HCT116 (cell line): Measurements from ENCODE around the gene RANBP3L. TPM values are rescaled to one million over a fixed set of nuclear protein-coding genes. Genes with fewer than 3 reads are reported as not detected.

Experiments
- ATAC-seq: fragments of 200-7000 bp; cut with Tn5 transposase; 2 replicates; pipeline ENCODE4 v1.9.1; 2020; ENCODE audit warnings: mild to moderate bottlenecking, moderate library complexity
- BruUV-seq: library from RNA; stranded (reverse); fragments of 400-500 nt; replicated peaks from 2 replicates; lab custom pipeline; 2021; lab: Mats Ljungman, UMichigan
- CTCF ChIA-PET: fragments of 300-600 bp; sonication (Branson Sonifier 250); formaldehyde crosslinking; loops from one replicate; lab custom pipeline; 2021; ENCODE audit warnings: antibody characterized with exemption; lab: Charles Lee
- POLR2A ChIA-PET: fragments of 300-600, 350-600 bp; sonication (Branson Sonifier 250); formaldehyde crosslinking; loops from one replicate; lab custom pipeline; 2021; ENCODE audit warnings: antibody characterized with exemption; lab: Charles Lee
- RAD21 ChIA-PET, 2 experiments: fragments of 300-600 bp; sonication (Branson Sonifier 250); formaldehyde crosslinking; loops; one replicate each; lab custom pipeline; 2023; ENCODE audit warnings: low total read pairs in 2 of 2; ENCODE audit not compliant: uncharacterized antibody in 2 of 2, unreplicated experiment in 2 of 2, low non-redundant PET in 1 of 2; lab: Charles Lee
- DNase-seq: peaks from one replicate; pipeline ENCODE4 v3.0.0-alpha.2; 2010; ENCODE audit warnings: low read depth, low spot score
- H2AFZ ChIP-seq: fragments of 200-600 bp; shearing (Covaris generic), sonication (generic); 2 replicates; pipeline ENCODE4 v1.6.1; 2017; ENCODE audit warnings: low read depth, mixed run types, mixed read lengths, antibody characterized with exemption, low read length; ENCODE audit not compliant: poor library complexity, severe bottlenecking
- H3K27ac ChIP-seq: 2 replicates; pipeline ENCODE4 v1.5.1; 2012; ENCODE audit warnings: low read depth, low read length
- H3K27me3 ChIP-seq: fragments of 200-600 bp; sonication (generic); 2 replicates; pipeline ENCODE4 v1.6.1; 2016; ENCODE audit warnings: mixed run types, low read length, mixed read lengths; ENCODE audit not compliant: insufficient read depth
- H3K36me3 ChIP-seq, 2 experiments: fragments of 200-500 bp in 1 of 2; fragments of 200-600 bp in 1 of 2; sonication (Bioruptor generic) in 1 of 2; sonication (generic) in 1 of 2; 2 replicates each; pipeline versions ENCODE4 v1.5.1 to v1.6.1; 2014 to 2016; ENCODE audit warnings: low read length in 2 of 2, inconsistent platforms in 1 of 2, mixed read lengths in 1 of 2, mixed run types in 1 of 2; ENCODE audit not compliant: insufficient read depth in 2 of 2, control insufficient read depth in 1 of 2
- H3K4me1 ChIP-seq, 2 experiments: fragments of 200-600 bp in 1 of 2; sonication (generic) in 1 of 2; 2 replicates each; pipeline versions ENCODE4 v1.5.1 to v1.6.1; 2012 to 2017; ENCODE audit warnings: low read length in 2 of 2, inconsistent platforms in 1 of 2, mild to moderate bottlenecking in 1 of 2, mixed read lengths in 1 of 2, mixed run types in 1 of 2, moderate library complexity in 1 of 2; ENCODE audit not compliant: insufficient read depth in 2 of 2, control insufficient read depth in 1 of 2
- H3K4me2 ChIP-seq: fragments of 200-600 bp; sonication (generic); 2 replicates; pipeline ENCODE4 v1.6.1; 2017; ENCODE audit warnings: mixed run types, low read length, mixed read lengths
- H3K4me3 ChIP-seq, 2 experiments: fragments of 200-600 bp in 1 of 2; sonication (generic) in 1 of 2; replicated peaks in 1 of 2; 2 replicates each; pipeline ENCODE4 v1.5.1; 2011 to 2016; ENCODE audit warnings: low read length in 2 of 2, control low read depth in 1 of 2, low read depth in 1 of 2, mild to moderate bottlenecking in 1 of 2, mixed read lengths in 1 of 2, mixed run types in 1 of 2
- H3K79me2 ChIP-seq: fragments of 200-600 bp; sonication (generic); 2 replicates; pipeline ENCODE4 v1.6.1; 2017; ENCODE audit warnings: mild to moderate bottlenecking, mixed run types, low read length, moderate library complexity, mixed read lengths; ENCODE audit not compliant: insufficient read depth
- H3K9ac ChIP-seq: fragments of 200-600 bp; sonication (generic); 2 replicates; pipeline ENCODE4 v1.6.1; 2016; ENCODE audit warnings: low read length, mixed read lengths
- H3K9me2 ChIP-seq: fragments of 200-600 bp; sonication (generic), shearing (Covaris generic); 2 replicates; pipeline ENCODE4 v1.6.1; 2017; ENCODE audit warnings: mixed run types, mild to moderate bottlenecking, moderate library complexity; ENCODE audit not compliant: insufficient read depth
- H3K9me3 ChIP-seq, 2 experiments: fragments of 200-500 bp in 1 of 2; fragments of 200-600 bp in 1 of 2; sonication (Bioruptor generic) in 1 of 2; sonication (generic) in 1 of 2; 2 replicates each; pipeline ENCODE4 v1.6.1; 2014 to 2017; ENCODE audit warnings: low read length in 2 of 2, mixed read lengths in 2 of 2, inconsistent platforms in 1 of 2, low read depth in 1 of 2, mild to moderate bottlenecking in 1 of 2, mixed run types in 1 of 2, moderate library complexity in 1 of 2; ENCODE audit not compliant: control insufficient read depth in 1 of 2, insufficient read depth in 1 of 2
- H4K20me1 ChIP-seq: fragments of 200-600 bp; sonication (generic), shearing (Covaris generic); 2 replicates; pipeline ENCODE4 v1.6.1; 2017; ENCODE audit warnings: mixed run types, mild to moderate bottlenecking, moderate library complexity; ENCODE audit not compliant: insufficient read depth
- CBX3 ChIP-seq: IDR thresholded peaks from 2 replicates; pipeline ENCODE4 v1.6.1; 2012; ENCODE audit warnings: low read depth
- CEBPB ChIP-seq: IDR thresholded peaks from 2 replicates; pipeline ENCODE4 v1.6.1; 2012; ENCODE audit warnings: low read depth
- CTCF ChIP-seq, 3 experiments: fragments of 200-600 bp in 1 of 3; sonication (generic) in 1 of 3; IDR thresholded peaks in 2 of 3; conservative IDR thresholded peaks in 1 of 3; 2 replicates each; pipeline ENCODE4 v1.5.1; 2012 to 2017; ENCODE audit warnings: low read depth in 2 of 3, low read length in 2 of 3, antibody characterized with exemption in 1 of 3, borderline replicate concordance in 1 of 3, control low read depth in 1 of 3, mild to moderate bottlenecking in 1 of 3, mixed read lengths in 1 of 3, mixed run types in 1 of 3, moderate library complexity in 1 of 3; ENCODE audit not compliant: insufficient read depth in 1 of 3
- ELF1 ChIP-seq: IDR thresholded peaks from 2 replicates; pipeline ENCODE4 v1.6.1; 2012; ENCODE audit warnings: low read depth, borderline replicate concordance
- EZH2 ChIP-seq: fragments of 200-600 bp; sonication (generic); IDR thresholded peaks from 2 replicates; pipeline ENCODE4 v1.6.1; 2017; ENCODE audit warnings: antibody characterized with exemption, mixed run types
- MAX ChIP-seq: IDR thresholded peaks from 2 replicates; pipeline ENCODE4 v1.6.1; 2012
- POLR2A ChIP-seq: IDR thresholded peaks from 2 replicates; pipeline ENCODE4 v1.7.0; 2011; ENCODE audit warnings: borderline replicate concordance; ENCODE audit not compliant: insufficient read depth, insufficient read length; ENCODE audit errors: extremely low read depth
- SIN3A ChIP-seq: IDR thresholded peaks from 2 replicates; pipeline ENCODE4 v1.6.1; 2012; ENCODE audit warnings: low read depth
- SP1 ChIP-seq: IDR thresholded peaks from 2 replicates; pipeline ENCODE4 v1.6.1; 2012; ENCODE audit warnings: low read depth
- SRF ChIP-seq: IDR thresholded peaks from 2 replicates; pipeline ENCODE4 v1.6.1; 2012; ENCODE audit warnings: low read depth
- TCF7L2 ChIP-seq: IDR thresholded peaks from 2 replicates; pipeline ENCODE4 v1.7.0; 2011; ENCODE audit warnings: borderline replicate concordance, inconsistent platforms; ENCODE audit not compliant: insufficient read depth, insufficient read length; ENCODE audit errors: extremely low read depth
- YY1 ChIP-seq: IDR thresholded peaks from 2 replicates; pipeline ENCODE4 v1.6.1; 2011; ENCODE audit warnings: low read length, low read depth, moderate library complexity, mild to moderate bottlenecking; ENCODE audit not compliant: insufficient replicate concordance; ENCODE audit errors: extremely low read depth
- ZBTB33 ChIP-seq: IDR thresholded peaks from 2 replicates; pipeline ENCODE4 v1.6.1; 2011; ENCODE audit warnings: mild to moderate bottlenecking, low read length, moderate library complexity; ENCODE audit not compliant: insufficient replicate concordance; ENCODE audit errors: extremely low read depth
- intact Hi-C: fragments of 100-400 bp; cut with micrococcal nuclease; formaldehyde crosslinking; loops from 2 replicates; pipeline ENCODE4 v1.10.0; 2022
- total RNA-seq: library from RNA; stranded (reverse); gene quantifications from one replicate; pipeline ENCODE4 v1.2.1, GENCODE V29; 2021; ENCODE audit not compliant: unreplicated experiment

Gene RANBP3L
- total RNA-seq, 1 experiment from 2014 or later, result not detected

- Histone ChIP-seq H3K4me2 (no peak overlapping the region), H3K4me3 (no peak overlapping the region), H3K36me3 (no peaks in the 10 kb centered on the region), H3K9me3 (no peaks in the 10 kb centered on the region), H3K9me2 (no peaks in the 10 kb centered on the region), H3K27ac (no peak overlapping the region), H4K20me1 (no peaks in the 10 kb centered on the region), H3K4me1 (no peaks in the 10 kb centered on the region), H3K27me3 (no peaks in the 10 kb centered on the region), H3K9ac (no peak overlapping the region), H3K79me2 (no peaks in the 10 kb centered on the region), H2AFZ (no peak overlapping the region)
- no peak for TF ChIP-seq CEBPB
- no peak for TF ChIP-seq ELF1
- TF ChIP-seq SRF, result no peak
- no peak for TF ChIP-seq SIN3A
- TF ChIP-seq POLR2A, result no peak
- TF ChIP-seq SP1, result no peak
- no peak for TF ChIP-seq EZH2
- TF ChIP-seq MAX, result no peak
- no peak for TF ChIP-seq CBX3
- TF ChIP-seq TCF7L2, result no peak
- TF ChIP-seq CTCF (IDR thresholded peaks at IDR 0.05 in 2 of 3, conservative IDR thresholded peaks at IDR 0.05 in 1 of 3; ENCODE audit: borderline replicate concordance in 1 of 3, insufficient read depth in 1 of 3, low read depth in 2 of 3, low read length in 2 of 3), result no peak
- TF ChIP-seq YY1, result no peak
- TF ChIP-seq ZBTB33, result no peak
- ChIA-PET RAD21 (no interaction called here), CTCF (no interaction called here), POLR2A (interaction anchor here (1.4 kb wide), 1 partner anchor 12 kb away, joined by 5 read pairs; the partner anchor contains the start of gene NADK2)
- intact Hi-C loops, result no loop called here
- ATAC-seq (no peak), DNase-seq (no peak)
- BruUV-seq, result no TSS peak
These were observed 48.1 kb downstream of the RANBP3L start for GRCh38 chr5:36253575-36253974.
